Hair follicle dermal papilla cell (primary cell): ENCODE measurements around the gene FAM180B. TPM values are rescaled to one million over a fixed set of nuclear protein-coding genes. Genes with fewer than 3 reads are reported as not detected.

Experiments used
- small RNA-seq: library from RNA; depleted of rRNA; stranded (forward); fragments of <200 nt; gene quantifications from one replicate; pipeline ENCODE3, GENCODE V24; 2012
- total RNA-seq: library from RNA; depleted of rRNA; stranded (reverse); fragments of >200 nt; gene quantifications from 2 replicates; pipeline ENCODE4 v1.2.3, GENCODE V29; 2012

The FAM180B gene
- total RNA-seq: 0.24 TPM in 1 of 2 replicates, not detected in the other

GRCh38 chr11:47586098-47586855, at the start of gene FAM180B:
FAM180B (plus strand) TSS chr11:47586678; CDS start chr11:47586769, 91 bp downstream.

GRCh38 chr11:47552566-47553405, 33.7 kb upstream of the FAM180B start, which contains the start of gene CELF1:
CELF1 (minus strand) TSS chr11:47553132; CDS start chr11:47499523, 53,609 bp downstream.

GRCh38 chr11:47565340-47566148, 20.9 kb upstream of the FAM180B start, which contains the start of gene PTPMT1:
PTPMT1 (plus strand) TSS chr11:47565599; CDS start chr11:47565623, 24 bp downstream.

GRCh38 chr11:47578524-47579494, 7.7 kb upstream of the FAM180B start, which contains the start of the genes KBTBD4 and NDUFS3:
KBTBD4 (minus strand) TSS chr11:47578970; CDS start chr11:47578951, 19 bp downstream.
NDUFS3 (plus strand) TSS chr11:47579074; CDS start chr11:47579092, 18 bp downstream.

GRCh38 chr11:47593934-47594855, 7.7 kb downstream of the FAM180B start, which contains the start of gene C1QTNF4:
C1QTNF4 (minus strand) TSS chr11:47594411; CDS start chr11:47590810, 3,601 bp downstream.

Small RNA genes lying within 50 kb of the gene (small RNA-seq; reads per million reads assigned to genes)
- gene RN7SL652P (not detected), gene RNU5E-10P (not detected)

Other genes with a start within 250 kb of the FAM180B start
- gene MYBPC3, start 234.0 kb upstream of the FAM180B start, total RNA-seq: not detected in 2 replicates
- not detected in 2 replicates for gene SPI1, start 208.1 kb upstream of the FAM180B start, total RNA-seq
- 128 and 132 TPM in 2 replicates for gene SLC39A13, start 178.1 kb upstream of the FAM180B start, total RNA-seq
- gene PSMC3, start 160.2 kb upstream of the FAM180B start, total RNA-seq: 92.8 and 122 TPM in 2 replicates
- gene RAPSN, start 137.5 kb upstream of the FAM180B start, total RNA-seq: 0.32 TPM in 1 of 2 replicates, not detected in the other
- gene CELF1, start 33.5 kb upstream of the FAM180B start, total RNA-seq: 115 and 140 TPM in 2 replicates
- 51.0 and 62.1 TPM in 2 replicates for gene PTPMT1, start 21.1 kb upstream of the FAM180B start, total RNA-seq
- 34.2 and 34.7 TPM in 2 replicates for gene KBTBD4, start 7.7 kb upstream of the FAM180B start, total RNA-seq
- gene NDUFS3, start 7.6 kb upstream of the FAM180B start, total RNA-seq: 49.5 and 53.2 TPM in 2 replicates
- 0.12 and 0.49 TPM in 2 replicates for gene C1QTNF4, start 7.7 kb downstream of the FAM180B start, total RNA-seq
- 57.0 and 59.1 TPM in 2 replicates for gene MTCH2, start 55.9 kb downstream of the FAM180B start, total RNA-seq
- gene AGBL2, start 128.7 kb downstream of the FAM180B start, total RNA-seq: 0.49 and 1.3 TPM in 2 replicates
- gene FNBP4, start 180.7 kb downstream of the FAM180B start, total RNA-seq: 73.1 and 131 TPM in 2 replicates